Adrenal gland (tissue), 12 donors: ENCODE data around the gene USP8. TPM values are rescaled to one million over a fixed set of nuclear protein-coding genes. Genes with fewer than 3 reads are reported as not detected.

Source experiments
- DNase-seq, 7 donors: peaks; one replicate each; pipeline ENCODE4 v3.0.0-alpha.2; 2019 to 2020
- H3K27ac ChIP-seq, 5 donors: fragments of 200-600 bp; sonication (generic) in 4 of 5; 1 replicate in 3 of 5; 2 replicates in 2 of 5; pipeline versions ENCODE4 v1.5.1 to v1.8.0; 2016 to 2020; ENCODE audit warnings: mild to moderate bottlenecking in 1 of 5
- H3K27me3 ChIP-seq: fragments of 200-600 bp; 2 replicates; pipeline ENCODE4 v1.8.0; 2021
- H3K36me3 ChIP-seq, 2 donors: fragments of 200-600 bp; replicated peaks in 1 of 2; 1 replicate in 1 of 2; 2 replicates in 1 of 2; pipeline versions ENCODE4 v1.5.1 to v1.8.0; 2018 to 2022
- H3K4me1 ChIP-seq, 2 donors: fragments of 200-600 bp; replicated peaks in 1 of 2; 1 replicate in 1 of 2; 2 replicates in 1 of 2; pipeline versions ENCODE4 v1.5.1 to v1.8.0; 2018 to 2021
- H3K4me3 ChIP-seq, 4 donors: fragments of 200-600 bp; sonication (generic) in 3 of 4; one replicate each; pipeline ENCODE4 v1.5.1; 2016 to 2018
- H3K9me3 ChIP-seq, 3 donors: fragments of 200-600 bp; sonication (generic) in 1 of 3; replicated peaks in 1 of 3; 1 replicate in 2 of 3; 2 replicates in 1 of 3; pipeline versions ENCODE4 v1.5.1 to v1.8.0; 2016 to 2021
- CTCF ChIP-seq, 6 experiments: fragments of 450-650 bp in 4 of 6; fragments of 200-600 bp in 2 of 6; sonication (generic) in 1 of 6; IDR thresholded peaks; 1 replicate in 5 of 6; 2 replicates in 1 of 6; pipeline versions ENCODE4 v1.5.1 to v1.8.0; 2016 to 2021; ENCODE audit warnings: antibody characterized with exemption in 6 of 6, mild to moderate bottlenecking in 2 of 6, moderate library complexity in 1 of 6
- POLR2A ChIP-seq, 2 donors: fragments of 450-650 bp; IDR thresholded peaks; one replicate each; pipeline ENCODE4 v1.6.1; 2017; ENCODE audit warnings: antibody characterized with exemption in 2 of 2, mild to moderate bottlenecking in 2 of 2, moderate library complexity in 1 of 2
- WGBS, 4 donors: extraction: QIAGEN DNeasy Blood & Tissue Kit in 2 of 4; methylation state at CpG; one replicate each; pipeline versions ENCODE4 v1.1.5 to v1.1.7; 2013 to 2017; 5-methylcytosine and 5-hydroxymethylcytosine counted together
- intact Hi-C, 2 donors: fragments of 100-400 bp; cut with DNase I; formaldehyde crosslinking; loops; one replicate each; pipeline versions ENCODE4 v1.14.1 to v1.15.0; 2022 to 2023
- polyA plus RNA-seq, 3 donors: library from polyadenylated mRNA; stranded (reverse); fragments of 200-250 nt in 2 of 3; fragments of 350-450 nt in 1 of 3; fragmentation: Illumina TruSeq in 1 of 3; extraction: RNeasy Lipid Tissue Mini Kit (QIAGEN cat#74804) in 1 of 3; gene quantifications; one replicate each; pipeline ENCODE4 v1.2.3, GENCODE V29; 2013 to 2014
- total RNA-seq, 9 donors: library from RNA; depleted of rRNA in 4 of 9; stranded (reverse); fragments of >200 nt in 4 of 9; fragments of 120-200 nt in 1 of 9; fragmentation: NEBNext Ultra II Directional in 1 of 9; extraction: Animal tissue kit (Norgen Biotek cat#: 25700) in 1 of 9; gene quantifications; one replicate each; pipeline versions ENCODE4 v1.1.0 to v1.2.4, GENCODE V29; 2013 to 2023
- donor health status: healthy with polysubstance abuse.
- donor health status: Bipolar disorder and iron deficiency.
- donor health status: DM: yes; HTN: yes; CAD: no.
- donor health status: DM: no; HTN: no; CAD: no.
- donor health status: DM: no; HTN: no; CAD: no.
- donor health status: DM: yes; HTN: yes; CAD: no.

The USP8 gene
- total and polyA plus RNA-seq, 12 donors: 15.4 to 81.6 (median 60.2) TPM

GRCh38 chr15:50552238-50552637 lies 128.0 kb downstream of the USP8 start:
- 82 to 90% (median 85%) methylated on average over 4 of the region's 4 CpGs for WGBS, 4 donors

GRCh38 chr15:50556642-50557371 lies 132.6 kb downstream of the USP8 start:
- H3K36me3 ChIP-seq: no peaks in the 10 kb centered on the region
- H3K27me3 ChIP-seq: no peaks in the 10 kb centered on the region
- no peaks in the 10 kb centered on the region for H3K4me1 ChIP-seq
- no peak overlapping the region for H3K4me3 ChIP-seq
- no peak overlapping the region for H3K27ac ChIP-seq
- H3K9me3 ChIP-seq: no peaks in the 10 kb centered on the region
- WGBS, 4 donors: 95 to 100% (median 97%) methylated on average over 2 of the region's 2 CpGs
- TF ChIP-seq POLR2A (IDR thresholded peaks at IDR 0.05): no peak
- no peak for TF ChIP-seq CTCF (IDR thresholded peaks at IDR 0.05)
- no peak for DNase-seq
- intact Hi-C loops: no loop called here

More at GRCh38 chr15:50552238-50552637, 128.0 kb downstream of the USP8 start:
- H3K27me3 ChIP-seq: no peaks in the 10 kb centered on the region
- TF ChIP-seq POLR2A (IDR thresholded peaks at IDR 0.05) (no peak), CTCF (IDR thresholded peaks at IDR 0.05) (no peak)
- intact Hi-C loops: no loop called here
- no peak overlapping the region for H3K4me3 ChIP-seq
- H3K27ac ChIP-seq: no peak overlapping the region
- H3K36me3 ChIP-seq: no peaks in the 10 kb centered on the region
- no peaks in the 10 kb centered on the region for H3K9me3 ChIP-seq
- no peak for DNase-seq
- no peaks in the 10 kb centered on the region for H3K4me1 ChIP-seq

- 98 to 100% (median 100%) methylated on average over 2 of the region's 2 CpGs for WGBS, 4 donors
- H3K27ac ChIP-seq: no peak overlapping the region
- H3K27me3 ChIP-seq: no peaks in the 10 kb centered on the region
- no peaks in the 10 kb centered on the region for H3K9me3 ChIP-seq
- no peaks in the 10 kb centered on the region for H3K4me1 ChIP-seq
- TF ChIP-seq POLR2A (IDR thresholded peaks at IDR 0.05): no peak
- no peak for TF ChIP-seq CTCF (IDR thresholded peaks at IDR 0.05)
- intact Hi-C loops: no loop called here
- no peak for DNase-seq
- H3K4me3 ChIP-seq: no peak overlapping the region
- H3K36me3 ChIP-seq: peaks cover 0 to 6% of the 10 kb centered on the region in 2 donors
These were observed 133.8 kb downstream of the USP8 start for GRCh38 chr15:50558012-50558411.

- Histone ChIP-seq H3K9me3 (no peaks in the 10 kb centered on the region), H3K4me1 (no peaks in the 10 kb centered on the region), H3K36me3 (peaks cover 0 to 6% of the 10 kb centered on the region in 2 donors), H3K27me3 (no peaks in the 10 kb centered on the region), H3K4me3 (no peak overlapping the region), H3K27ac (no peak overlapping the region)
- no peak for TF ChIP-seq POLR2A (IDR thresholded peaks at IDR 0.05)
- no peak for TF ChIP-seq CTCF (IDR thresholded peaks at IDR 0.05)
- DNase-seq: no peak
- 78 to 90% (median 87%) methylated on average over 4 of the region's 4 CpGs for whole genome bisulfite sequencing, 4 donors
- intact Hi-C loops: no loop called here
These were observed 138.8 kb downstream of the USP8 start for GRCh38 chr15:50562735-50563640.
